Glomerular visceral epithelial cell (primary cell): ENCODE results near the gene TPT1.
"Not testable (repeated sequence)": the region's sequence is repeated elsewhere in the genome, so short reads cannot be mapped to it uniquely, and the experiment has no call there.

ENCODE experiments used
- DNase-seq: peaks from one replicate; pipeline ENCODE4 v3.0.0-alpha.2; 2016; ENCODE audit errors: extremely low spot score

TPT1 gene

GRCh38 chr13:45302507-45302906 is 38.5 kb downstream of the TPT1 start:
- DNase-seq = no peak

- no peak for DNase-seq
Measured at GRCh38 chr13:45301263-45301662, 39.7 kb downstream of the TPT1 start.

GRCh38 chr13:45300190-45300985 is 40.6 kb downstream of the TPT1 start:
- DNase-seq = no peak

- no peak for DNase-seq
Measured at GRCh38 chr13:45299194-45299593, 41.8 kb downstream of the TPT1 start.

- DNase-seq = not testable (repeated sequence)
Measured at GRCh38 chr13:45298550-45298949, 42.4 kb downstream of the TPT1 start.

GRCh38 chr13:45298206-45298505 is 42.8 kb downstream of the TPT1 start:
- no peak for DNase-seq

GRCh38 chr13:45297456-45298205 is 43.4 kb downstream of the TPT1 start:
- no peak for DNase-seq

- DNase-seq = no peak
Measured at GRCh38 chr13:45296259-45296658, 44.7 kb downstream of the TPT1 start.

- no peak for DNase-seq
Measured at GRCh38 chr13:45295536-45295935, 45.4 kb downstream of the TPT1 start.

- no peak for DNase-seq
Measured at GRCh38 chr13:45292176-45292575, 48.8 kb downstream of the TPT1 start.

GRCh38 chr13:45289936-45290563 is 50.9 kb downstream of the TPT1 start:
- no peak for DNase-seq
